Cardiac septum (tissue), 1 donor: ENCODE results near the gene DNA2. TPM values are rescaled to one million over a fixed set of nuclear protein-coding genes. Genes with fewer than 3 reads are reported as not detected.

Experiments used
- DNase-seq: peaks from one replicate; pipeline ENCODE4 v3.0.0-alpha.2; 2020; ENCODE audit warnings: low spot score
- intact Hi-C: fragments of 100-400 bp; cut with DNase I; formaldehyde crosslinking; loops from one replicate; pipeline ENCODE4 v1.14.0; 2022
- total RNA-seq: library from RNA; stranded (reverse); fragmentation: NEBNext Ultra II Directional; extraction: Animal tissue kit (Norgen Biotek cat#: 25700); gene quantifications from one replicate; pipeline ENCODE4 v1.2.1, GENCODE V29; 2021
- donor health status: DM: no; HTN: no; CAD: no.

DNA2 gene
- total RNA-seq, 1 donor from 2014 or later: 3.5 TPM

DNA sequence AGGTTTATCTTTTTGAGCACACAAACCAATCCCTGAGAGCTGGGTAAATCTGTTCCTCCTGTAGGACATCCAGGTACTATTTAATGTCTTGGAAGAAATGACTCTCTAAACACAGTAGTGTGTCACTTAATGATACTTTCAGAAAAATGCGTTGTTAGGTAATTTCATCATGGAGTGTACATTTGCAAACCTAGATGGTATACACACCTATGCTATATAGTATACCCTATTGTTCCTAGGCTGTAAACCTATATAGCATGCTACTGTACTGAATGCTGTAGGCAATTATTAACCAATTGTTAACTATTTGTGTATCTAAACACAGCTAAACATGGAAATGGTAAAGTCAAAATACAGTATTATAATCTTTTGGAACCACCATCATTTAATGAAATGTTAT is 74.8 kb downstream of the DNA2 start:
- no peak for DNase-seq
- intact Hi-C loops: no loop called here

DNA sequence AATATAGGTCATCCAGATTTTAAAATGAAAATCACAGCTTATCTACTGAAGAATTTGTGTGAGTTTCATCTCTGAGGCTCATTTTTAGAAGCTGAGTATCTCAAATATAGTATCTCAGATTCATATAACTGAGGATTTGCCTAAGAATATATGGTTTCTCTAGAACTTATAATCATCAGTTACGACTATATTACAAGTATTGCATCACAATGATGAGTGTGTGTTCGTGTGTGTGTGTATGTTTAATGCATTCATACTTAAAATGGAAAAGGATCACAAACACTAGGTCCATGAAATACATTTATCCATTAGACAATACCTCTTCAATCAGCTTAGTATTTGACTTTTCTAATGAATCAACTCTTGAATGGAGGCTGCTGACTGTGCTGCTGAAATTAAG is 86.0 kb downstream of the DNA2 start:
- DNase-seq: no peak
- intact Hi-C loops: no loop called here

DNA sequence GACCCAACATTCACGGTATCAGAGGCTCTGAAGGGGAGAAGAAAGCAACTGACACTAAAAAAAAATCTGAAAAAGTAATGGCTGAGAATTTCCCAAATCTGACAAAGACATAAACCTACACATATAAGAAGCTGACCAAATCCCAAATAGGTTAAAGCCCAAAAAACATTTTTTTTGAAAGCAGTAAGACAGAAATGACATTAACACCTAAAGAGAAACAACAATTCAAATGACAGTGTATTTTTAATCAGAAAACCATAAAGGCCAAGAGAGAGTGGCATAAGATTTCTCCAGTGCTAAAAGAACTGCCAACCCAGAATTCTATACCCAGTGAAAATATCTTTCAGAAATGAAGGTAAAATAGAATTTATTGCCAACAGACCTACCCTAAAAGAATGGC is 100.2 kb downstream of the DNA2 start:
- intact Hi-C loops: no loop called here
- DNase-seq: no peak

DNA sequence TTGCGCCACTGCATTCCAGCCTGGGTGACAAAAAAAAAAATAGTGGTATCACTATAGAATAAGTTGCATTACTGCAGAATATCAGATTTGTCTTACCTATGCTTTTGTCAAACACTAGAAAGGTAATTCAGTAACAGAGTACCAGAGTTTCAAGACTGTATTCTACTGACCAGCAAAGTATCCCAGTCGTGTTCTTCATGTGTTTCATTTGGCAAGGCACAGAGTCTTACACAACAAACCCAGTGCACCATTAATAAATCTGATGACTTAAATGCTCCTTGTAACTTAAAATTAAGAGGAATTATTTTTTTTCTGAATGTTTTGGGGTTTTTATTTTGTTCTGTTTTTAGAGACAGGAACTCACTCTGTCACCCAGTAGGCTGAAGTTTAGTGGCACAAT is 104.7 kb downstream of the DNA2 start:
- intact Hi-C loops: no loop called here
- DNase-seq: no peak

GRCh38 chr10:68366600-68366999 is 105.2 kb downstream of the DNA2 start:
- no peak for DNase-seq
- intact Hi-C loops: no loop called here

GRCh38 chr10:68365611-68366010 is 106.2 kb downstream of the DNA2 start:
- intact Hi-C loops: no loop called here
- no peak for DNase-seq

GRCh38 chr10:68364101-68364886 is 107.5 kb downstream of the DNA2 start:
- intact Hi-C loops: no loop called here

More at GRCh38 chr10:68364101-68364886, 107.5 kb downstream of the DNA2 start:
- no peak for DNase-seq

Other genes with a start within 250 kb of the DNA2 start
- not detected for gene ATOH7, start 239.9 kb downstream of the DNA2 start, total RNA-seq
- gene HNRNPH3, start 139.9 kb downstream of the DNA2 start, total RNA-seq: 110 TPM
- gene PBLD, start 139.0 kb downstream of the DNA2 start, total RNA-seq: 6.9 TPM
- 12.0 TPM for gene RUFY2, start 64.7 kb downstream of the DNA2 start, total RNA-seq
- 16.5 TPM for gene SLC25A16, start 55.5 kb upstream of the DNA2 start, total RNA-seq
- 1.2 TPM for gene TET1, start 88.4 kb upstream of the DNA2 start, total RNA-seq
- gene CCAR1, start 249.3 kb upstream of the DNA2 start, total RNA-seq: 29.8 TPM